Epithelial cell of proximal tubule (primary cell): Measurements from ENCODE around the gene DOCK7. TPM values are rescaled to one million over a fixed set of nuclear protein-coding genes. Genes with fewer than 3 reads are reported as not detected.

Experiments
- DNase-seq: peaks from one replicate; pipeline ENCODE4 v3.0.0-alpha.2; 2011; ENCODE audit warnings: low read depth
- H3K4me3 ChIP-seq: 2 replicates; pipeline ENCODE4 v1.5.1; 2011; ENCODE audit warnings: low read depth, mild to moderate bottlenecking, low read length
- total RNA-seq: library from RNA; depleted of rRNA; stranded (reverse); fragments of >200 nt; gene quantifications from 2 replicates; pipeline ENCODE4 v1.2.3, GENCODE V29; 2015
- TF ChIP-seq, protein P1 (sequence below): conservative IDR thresholded peaks from 2 replicates; pipeline ENCODE4 v1.5.1; 2012; ENCODE audit warnings: low read depth, mild to moderate bottlenecking, low read length

Gene DOCK7
- total RNA-seq, 1 donor from 2014 or later = 72.9 TPM

DNA sequence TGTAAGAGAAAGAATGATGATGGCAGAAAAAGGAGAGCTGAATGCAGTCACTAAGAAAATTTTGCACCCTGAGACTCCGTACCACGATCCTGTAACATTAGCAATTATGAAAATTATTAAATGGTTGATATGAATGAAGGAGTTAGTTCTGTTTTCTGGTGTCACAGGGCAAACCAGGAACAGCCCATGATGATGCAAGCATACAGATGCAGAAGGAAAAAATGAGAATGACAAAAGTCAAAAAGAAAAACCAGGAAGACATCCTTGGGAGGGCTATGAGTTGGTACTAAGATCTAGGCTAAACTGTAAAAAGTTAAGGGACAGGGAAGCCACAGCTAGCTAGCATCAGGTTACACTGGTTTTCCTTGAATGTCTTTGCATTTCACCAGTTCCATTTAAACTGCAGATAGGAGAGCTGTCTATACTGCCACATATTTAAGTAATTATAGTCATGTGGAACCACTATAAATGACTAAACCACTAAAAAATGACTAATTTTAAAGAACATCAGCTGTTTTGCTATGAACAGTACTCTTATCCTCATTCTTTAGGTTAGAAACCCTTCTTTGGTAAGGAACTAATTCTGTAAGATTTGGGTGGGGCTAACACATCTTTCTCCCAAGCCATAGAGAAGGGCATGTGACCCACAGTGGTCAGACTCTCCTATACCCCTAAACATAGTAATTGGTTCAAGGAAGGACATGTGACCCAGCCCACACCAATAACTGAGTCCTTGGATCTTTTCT is 11.4 kb downstream of the DOCK7 start:
- DNase-seq = no peak
- TF ChIP-seq, protein P1, sequence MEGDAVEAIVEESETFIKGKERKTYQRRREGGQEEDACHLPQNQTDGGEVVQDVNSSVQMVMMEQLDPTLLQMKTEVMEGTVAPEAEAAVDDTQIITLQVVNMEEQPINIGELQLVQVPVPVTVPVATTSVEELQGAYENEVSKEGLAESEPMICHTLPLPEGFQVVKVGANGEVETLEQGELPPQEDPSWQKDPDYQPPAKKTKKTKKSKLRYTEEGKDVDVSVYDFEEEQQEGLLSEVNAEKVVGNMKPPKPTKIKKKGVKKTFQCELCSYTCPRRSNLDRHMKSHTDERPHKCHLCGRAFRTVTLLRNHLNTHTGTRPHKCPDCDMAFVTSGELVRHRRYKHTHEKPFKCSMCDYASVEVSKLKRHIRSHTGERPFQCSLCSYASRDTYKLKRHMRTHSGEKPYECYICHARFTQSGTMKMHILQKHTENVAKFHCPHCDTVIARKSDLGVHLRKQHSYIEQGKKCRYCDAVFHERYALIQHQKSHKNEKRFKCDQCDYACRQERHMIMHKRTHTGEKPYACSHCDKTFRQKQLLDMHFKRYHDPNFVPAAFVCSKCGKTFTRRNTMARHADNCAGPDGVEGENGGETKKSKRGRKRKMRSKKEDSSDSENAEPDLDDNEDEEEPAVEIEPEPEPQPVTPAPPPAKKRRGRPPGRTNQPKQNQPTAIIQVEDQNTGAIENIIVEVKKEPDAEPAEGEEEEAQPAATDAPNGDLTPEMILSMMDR = no peak
- H3K4me3 ChIP-seq = no peak overlapping the region

DNA sequence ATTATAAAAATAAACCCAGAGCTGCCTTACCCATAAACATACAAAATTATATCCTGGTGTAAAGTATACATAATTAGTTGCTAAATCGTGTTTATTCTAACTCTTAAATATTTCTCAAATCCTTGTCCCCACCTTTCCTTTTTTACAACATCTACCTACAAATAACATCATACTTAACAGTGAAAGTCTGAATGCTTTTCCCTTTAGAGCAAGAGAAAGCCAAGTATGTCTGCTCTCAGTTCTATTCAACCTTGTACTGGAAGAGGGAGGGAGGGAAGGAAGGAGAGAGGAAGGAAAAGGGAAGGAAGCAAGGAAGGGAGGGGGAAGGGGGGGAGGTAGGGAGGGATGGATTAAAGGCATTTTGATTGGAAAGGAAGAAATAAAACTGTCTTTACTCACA is 14.6 kb downstream of the DOCK7 start:
- DNase-seq = no peak
- TF ChIP-seq, protein P1 = no peak
- no peak overlapping the region for H3K4me3 ChIP-seq

DNA sequence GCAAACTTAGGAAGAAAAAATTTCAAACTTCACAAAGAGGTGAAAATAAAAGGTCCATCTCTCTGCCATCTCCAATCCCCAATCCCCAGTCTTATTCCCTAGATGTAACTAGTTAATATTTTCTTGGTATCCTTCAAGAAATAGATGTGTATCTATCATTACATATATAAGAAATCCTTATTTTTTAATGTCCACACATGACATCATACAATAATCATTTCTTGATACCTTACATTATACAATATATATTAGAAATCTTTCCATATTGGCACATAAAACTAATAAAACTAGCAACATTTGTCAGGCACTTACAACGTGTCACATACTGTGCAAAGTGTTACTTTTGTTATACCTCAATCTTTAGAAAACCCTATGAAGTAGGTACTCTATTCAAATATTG is 16.2 kb downstream of the DOCK7 start:
- H3K4me3 ChIP-seq = no peak overlapping the region
- TF ChIP-seq, protein P1 = no peak
- no peak for DNase-seq

DNA sequence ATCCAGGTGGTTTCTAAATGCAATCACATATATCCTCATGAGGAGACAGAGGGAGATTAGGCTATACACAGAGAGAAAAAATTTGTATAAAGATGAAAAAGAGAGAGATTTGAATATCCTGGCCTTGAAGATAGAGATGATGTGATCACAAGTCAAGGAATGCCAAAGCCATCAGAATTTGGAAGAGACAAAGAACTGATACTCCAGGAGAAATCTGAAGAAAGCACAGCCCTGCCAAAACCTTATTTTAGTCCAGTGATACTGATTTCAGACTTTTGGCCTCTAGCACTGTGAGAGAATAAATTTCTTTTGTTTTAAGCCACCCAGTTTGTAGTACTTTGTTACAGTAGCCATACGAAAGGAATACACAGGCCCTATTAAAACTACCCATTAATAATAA is 33.4 kb downstream of the DOCK7 start:
- TF ChIP-seq, protein P1 = no peak
- H3K4me3 ChIP-seq = no peak overlapping the region
- no peak for DNase-seq

DNA sequence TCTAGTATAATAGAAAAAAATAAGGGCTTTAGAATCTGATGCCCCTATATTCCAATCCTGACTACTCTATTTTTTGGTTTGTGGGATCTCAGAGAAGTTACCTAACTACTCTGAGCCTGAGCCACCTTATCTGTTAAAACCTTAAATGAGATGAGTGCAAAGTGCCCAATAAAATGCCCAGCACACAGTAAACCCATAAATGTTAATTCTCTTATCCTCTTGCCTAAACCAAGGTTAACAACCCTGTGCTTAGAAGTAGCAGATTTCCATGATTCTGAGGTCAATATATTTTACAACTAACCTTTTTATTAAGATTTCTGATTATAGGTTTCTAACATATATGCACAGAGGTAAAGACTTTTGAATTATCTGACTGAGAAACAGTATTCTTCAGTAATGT is 35.8 kb downstream of the DOCK7 start:
- TF ChIP-seq, protein P1 = no peak
- no peak for DNase-seq

DNA sequence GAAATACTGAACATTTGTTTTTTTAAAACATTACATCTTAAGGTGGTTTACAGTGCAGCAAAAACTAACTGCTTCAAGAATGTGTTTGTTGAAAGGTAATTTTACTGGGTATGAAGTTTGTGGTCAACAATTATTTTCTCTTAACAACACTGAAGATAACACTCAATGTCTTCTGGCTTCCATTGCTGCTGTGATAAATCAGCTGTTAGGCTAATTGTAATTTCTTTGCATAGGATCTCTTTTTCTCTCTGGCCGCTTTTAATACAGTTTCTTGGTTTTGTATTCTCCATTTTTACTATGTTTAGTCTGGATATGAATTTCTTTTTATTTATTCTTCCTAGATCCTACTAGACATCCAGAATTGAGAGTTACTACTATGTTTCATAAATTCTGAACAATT is 44.9 kb downstream of the DOCK7 start:
- no peak overlapping the region for H3K4me3 ChIP-seq
- TF ChIP-seq, protein P1 = no peak
- DNase-seq = no peak

More for the DNA sequence above, 35.8 kb downstream of the DOCK7 start:
- H3K4me3 ChIP-seq = no peak overlapping the region
